Fibroblast of skin of right quadriceps (primary cell): Measurements from ENCODE around the gene NFE2L2.
"Not testable (repeated sequence)": the region's sequence is repeated elsewhere in the genome, so short reads cannot be mapped to it uniquely, and the experiment has no call there.

Source experiments
- DNase-seq: peaks from one replicate; pipeline ENCODE4 v3.0.0-alpha.2; 2013

NFE2L2 gene

GRCh38 chr2:177188482-177189469 lies 75.8 kb downstream of the NFE2L2 start:
- DNase-seq: no peak

- DNase-seq: peak; percentile 85
These were observed 76.8 kb downstream of the NFE2L2 start for GRCh38 chr2:177187631-177188312.

- DNase-seq: not testable (repeated sequence)
These were observed 78.5 kb downstream of the NFE2L2 start for GRCh38 chr2:177186038-177186437.

GRCh38 chr2:177184606-177185005 lies 79.9 kb downstream of the NFE2L2 start:
- DNase-seq: no peak

GRCh38 chr2:177183860-177184259 lies 80.7 kb downstream of the NFE2L2 start:
- DNase-seq: no peak
